ENCODE measurements around the gene KIRREL3.

The KIRREL3 gene

DNA sequence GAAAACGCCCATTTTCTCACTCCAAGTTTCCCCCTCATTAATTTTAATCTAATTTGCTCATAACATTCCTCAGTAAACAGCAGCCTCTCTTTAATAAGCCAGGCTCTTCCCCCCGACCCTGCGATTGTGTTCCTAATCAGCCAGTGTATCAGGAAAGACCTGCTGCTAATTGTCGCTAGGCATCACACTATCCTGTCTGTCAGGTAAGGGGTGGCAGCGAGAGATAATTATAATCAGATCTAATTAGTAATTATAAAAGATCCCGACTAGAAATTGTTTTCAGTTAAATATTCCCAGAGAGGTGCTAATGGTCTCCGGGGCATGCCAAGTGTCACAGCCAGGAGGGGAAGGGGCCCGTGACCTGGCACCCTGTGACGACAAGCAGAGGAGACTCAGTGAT, 502.3 kb downstream of the KIRREL3 start:
- no peak for DNase-seq

GRCh38 chr11:126497581-126498122, 502.9 kb downstream of the KIRREL3 start:
- no peak for DNase-seq

- DNase-seq: no peak
Observed at GRCh38 chr11:126496576-126497337, 503.8 kb downstream of the KIRREL3 start.

DNA sequence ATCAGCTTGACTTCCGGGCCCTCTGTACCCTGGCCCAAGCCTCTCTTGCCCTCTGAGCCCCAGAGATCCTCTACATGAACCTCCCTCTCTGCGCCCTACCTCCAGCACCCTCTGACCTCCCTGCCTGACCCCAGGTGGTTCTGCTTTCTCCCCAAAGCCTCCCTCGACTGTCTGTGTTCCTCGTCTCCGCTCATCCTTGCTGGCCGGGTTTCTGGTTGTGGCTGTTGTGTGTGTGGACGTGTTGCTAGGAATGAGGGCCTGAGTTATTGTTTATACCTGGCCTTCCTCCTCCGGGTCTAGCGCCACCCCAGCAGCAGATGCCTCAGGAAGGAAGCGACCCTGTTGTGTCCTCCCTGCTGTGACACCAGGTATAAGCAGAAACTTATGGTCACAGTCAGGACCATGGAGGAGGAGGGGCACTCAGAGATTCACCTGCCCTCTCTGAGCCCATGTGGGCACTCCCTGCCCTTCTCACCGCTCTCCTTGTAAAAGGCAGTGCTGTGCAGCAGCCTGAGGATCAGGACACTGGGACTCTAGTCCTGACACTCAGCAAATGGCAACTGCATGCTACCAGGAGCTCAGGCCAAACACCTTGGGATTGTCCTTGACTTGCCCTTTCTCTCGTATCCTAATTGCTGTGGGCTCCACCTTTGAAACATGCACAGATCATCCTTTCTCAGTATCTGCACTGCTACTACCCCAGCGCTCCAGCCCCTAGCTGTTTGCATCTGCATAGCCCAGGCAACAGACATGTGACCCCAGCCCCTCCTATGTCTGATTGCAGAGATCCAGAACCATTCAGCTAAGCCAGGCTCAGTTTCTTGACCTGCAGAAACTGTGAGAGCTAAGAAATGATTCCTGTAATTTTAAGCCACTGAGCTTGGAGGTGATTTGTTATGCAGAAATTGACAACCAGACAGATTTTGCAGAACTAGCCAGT, 505.0 kb downstream of the KIRREL3 start:
- no peak for DNase-seq

GRCh38 chr11:126494831-126495230, 505.7 kb downstream of the KIRREL3 start:
- no peak for DNase-seq

- no peak for DNase-seq
Observed at GRCh38 chr11:126492331-126493082, 508.1 kb downstream of the KIRREL3 start.

DNA sequence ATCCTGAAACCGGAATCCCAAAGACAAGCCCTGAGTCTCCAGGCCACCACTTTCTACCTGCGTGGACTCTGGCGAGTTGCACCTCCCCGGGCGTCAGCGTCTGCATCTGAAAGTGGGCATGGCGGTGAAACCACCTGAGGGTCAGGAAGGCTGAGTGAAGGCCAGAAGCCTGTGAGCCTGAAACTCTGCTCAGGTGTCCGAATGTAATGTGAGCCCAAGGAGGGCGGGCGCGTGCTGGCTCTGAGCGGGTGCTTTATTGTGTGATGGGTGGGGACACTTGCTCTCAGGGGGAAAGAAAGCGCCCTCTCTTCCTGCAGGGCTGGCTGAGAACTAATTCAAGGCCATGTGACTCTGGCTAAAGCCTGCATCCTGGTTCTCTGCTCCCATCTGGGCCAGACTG, 509.5 kb downstream of the KIRREL3 start:
- no peak for DNase-seq

DNA sequence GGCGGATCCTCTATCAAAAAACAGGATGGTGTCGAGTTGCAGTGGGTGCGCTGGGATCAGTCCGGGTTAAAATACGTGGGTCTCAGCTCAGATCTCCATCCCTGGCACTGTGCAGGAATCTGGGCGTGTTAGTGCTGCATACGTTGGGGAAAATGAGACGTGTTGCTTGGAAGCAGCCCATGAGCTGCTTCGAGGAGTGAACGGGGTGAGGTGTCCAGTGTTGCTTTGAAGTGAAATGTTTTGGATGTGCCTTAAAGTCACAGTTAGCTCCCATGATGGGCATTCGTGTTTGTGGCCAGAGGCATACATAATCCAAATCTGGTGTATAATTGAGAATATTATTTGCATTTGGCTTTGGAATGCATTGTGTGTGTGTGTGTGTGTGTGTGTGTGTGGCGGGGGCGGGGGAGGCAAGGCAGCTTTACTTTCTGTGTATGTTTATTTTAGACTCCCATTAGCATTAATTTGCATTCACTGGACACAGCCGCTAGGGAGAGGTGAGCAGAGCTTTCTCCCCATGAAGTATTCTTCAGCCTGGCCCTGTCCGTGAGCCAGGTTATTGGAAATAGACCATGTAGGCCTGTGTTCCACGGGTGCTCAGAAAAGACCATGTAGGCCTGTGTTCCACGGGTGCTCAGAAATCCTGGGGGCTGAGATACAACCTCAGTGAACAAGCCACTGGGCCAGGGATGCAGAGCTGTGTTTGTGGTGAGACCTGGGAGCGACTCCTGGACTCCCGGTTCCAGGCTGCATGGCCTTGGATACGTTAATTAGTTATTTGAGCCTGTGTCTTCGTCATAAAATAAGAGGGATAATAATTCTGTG, 510.5 kb downstream of the KIRREL3 start:
- DNase-seq: no peak

GRCh38 chr11:126488591-126489370, 511.8 kb downstream of the KIRREL3 start:
- no peak for DNase-seq

- no peak for DNase-seq
Observed at GRCh38 chr11:126487711-126488110, 512.9 kb downstream of the KIRREL3 start.

DNA sequence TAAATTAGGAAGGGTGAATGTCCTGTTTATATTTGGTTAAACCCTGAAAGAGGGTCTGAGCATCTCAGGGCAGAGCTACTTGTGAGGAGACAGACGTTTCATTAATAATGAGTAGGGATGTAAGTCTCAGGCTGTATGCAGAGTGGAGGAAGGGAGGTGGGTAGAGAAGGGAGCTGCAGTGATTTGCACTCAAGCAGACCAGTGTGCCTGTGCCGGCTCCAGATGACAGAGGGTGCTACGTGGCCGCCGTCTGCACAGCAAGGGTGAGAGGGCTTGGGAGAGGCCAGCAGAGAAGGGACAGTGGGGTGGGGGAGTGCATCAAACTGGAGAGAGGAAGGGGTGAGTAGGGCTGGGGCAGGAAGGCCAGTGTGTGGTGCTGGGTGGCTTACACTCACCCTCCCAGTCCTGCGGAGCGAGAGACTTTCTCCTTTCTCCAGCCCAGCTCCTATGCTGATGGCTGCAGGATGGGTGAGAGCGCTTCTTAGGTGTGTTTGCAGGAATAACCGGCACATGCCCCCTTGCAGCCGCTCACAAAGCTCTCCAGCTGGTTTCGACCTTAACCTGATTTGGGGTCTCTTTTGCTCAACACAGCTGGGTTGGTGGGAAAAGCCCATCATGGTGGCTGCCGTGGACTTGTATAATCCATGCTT, 514.5 kb downstream of the KIRREL3 start:
- DNase-seq: no peak

DNA sequence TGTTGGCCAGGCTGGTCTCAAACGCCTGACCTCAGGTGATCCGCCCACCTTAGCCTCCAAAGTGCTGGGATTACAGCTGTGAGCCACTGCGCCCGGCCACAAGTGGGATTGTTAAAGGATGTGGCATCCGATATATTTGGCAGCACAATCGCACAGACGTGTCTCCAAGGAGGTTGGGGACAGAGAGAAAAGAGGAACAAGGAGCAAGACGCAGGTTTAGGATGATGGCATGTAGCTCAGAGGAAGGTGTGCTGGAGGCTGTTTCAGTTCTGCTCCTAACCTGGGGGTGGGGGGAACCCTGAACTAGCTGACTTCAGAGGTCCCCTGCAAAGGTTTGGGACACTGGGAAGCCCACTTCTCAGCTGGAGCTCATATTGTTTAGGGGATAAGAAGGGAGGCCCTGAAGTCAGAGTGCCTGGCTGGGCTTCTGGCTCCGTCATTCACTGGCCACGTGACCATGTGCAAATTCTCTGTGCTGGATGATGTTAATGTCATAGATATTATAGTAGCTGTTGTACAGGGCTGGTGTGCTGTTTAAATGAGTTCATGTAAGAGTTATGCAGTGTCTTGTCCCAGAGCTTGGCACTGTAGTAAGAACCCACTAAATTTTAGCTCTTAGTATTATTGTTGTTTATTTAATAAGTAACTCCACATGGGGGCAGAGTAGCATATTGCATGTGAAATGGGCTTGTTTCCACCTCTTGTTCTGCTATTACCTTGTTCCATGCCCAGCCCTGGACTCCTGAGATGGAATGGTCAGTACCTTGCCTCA, 515.4 kb downstream of the KIRREL3 start:
- DNase-seq: no peak

DNA sequence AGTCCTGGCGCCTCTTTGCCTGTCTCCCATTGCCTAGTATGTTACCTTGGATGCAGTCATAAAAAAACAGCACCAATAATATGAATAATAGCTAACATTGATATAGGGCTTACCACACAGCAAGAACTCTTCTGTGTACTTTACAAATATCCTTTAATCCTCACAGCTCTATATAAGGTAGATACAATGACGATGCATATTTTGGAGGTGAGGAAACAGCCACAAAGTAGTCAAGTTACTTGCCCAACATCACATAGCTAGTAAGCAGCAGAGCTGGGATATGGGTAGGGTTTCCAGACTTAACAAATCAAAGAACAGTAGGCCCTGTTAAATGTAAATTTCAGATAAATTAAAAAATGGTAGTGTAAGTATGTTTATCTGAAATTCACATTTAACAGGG, 516.3 kb downstream of the KIRREL3 start:
- peak; percentile 32 for DNase-seq

GRCh38 chr11:126483621-126484195, 516.9 kb downstream of the KIRREL3 start:
- DNase-seq: no peak

DNA sequence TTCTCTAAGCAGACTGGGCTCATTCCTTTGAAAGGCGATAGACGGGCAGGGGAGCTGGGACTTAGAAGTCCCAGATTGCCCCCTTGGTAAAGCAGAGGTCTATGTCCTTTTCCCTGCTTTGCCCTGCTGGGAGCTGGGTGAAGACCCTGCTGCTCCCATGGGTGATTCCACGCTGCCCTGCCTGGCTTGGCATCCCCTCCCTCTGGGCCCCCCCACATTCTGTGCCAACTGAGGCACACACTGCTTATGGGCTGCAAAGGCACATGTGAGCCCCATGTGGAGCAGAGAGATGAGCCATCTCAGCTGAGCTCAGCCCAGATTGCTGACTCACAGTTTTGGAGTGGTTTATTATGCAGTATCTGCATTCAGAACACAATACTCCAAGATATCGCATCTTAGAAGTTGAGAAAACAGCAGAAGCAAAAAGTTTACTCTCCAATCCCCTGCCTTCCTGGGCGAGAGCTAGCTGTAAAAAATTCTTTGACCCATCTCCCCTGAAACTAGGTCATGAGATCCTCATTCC, 517.9 kb downstream of the KIRREL3 start:
- no peak for DNase-seq

GRCh38 chr11:126481303-126481680, 519.3 kb downstream of the KIRREL3 start:
- DNase-seq: no peak

DNA sequence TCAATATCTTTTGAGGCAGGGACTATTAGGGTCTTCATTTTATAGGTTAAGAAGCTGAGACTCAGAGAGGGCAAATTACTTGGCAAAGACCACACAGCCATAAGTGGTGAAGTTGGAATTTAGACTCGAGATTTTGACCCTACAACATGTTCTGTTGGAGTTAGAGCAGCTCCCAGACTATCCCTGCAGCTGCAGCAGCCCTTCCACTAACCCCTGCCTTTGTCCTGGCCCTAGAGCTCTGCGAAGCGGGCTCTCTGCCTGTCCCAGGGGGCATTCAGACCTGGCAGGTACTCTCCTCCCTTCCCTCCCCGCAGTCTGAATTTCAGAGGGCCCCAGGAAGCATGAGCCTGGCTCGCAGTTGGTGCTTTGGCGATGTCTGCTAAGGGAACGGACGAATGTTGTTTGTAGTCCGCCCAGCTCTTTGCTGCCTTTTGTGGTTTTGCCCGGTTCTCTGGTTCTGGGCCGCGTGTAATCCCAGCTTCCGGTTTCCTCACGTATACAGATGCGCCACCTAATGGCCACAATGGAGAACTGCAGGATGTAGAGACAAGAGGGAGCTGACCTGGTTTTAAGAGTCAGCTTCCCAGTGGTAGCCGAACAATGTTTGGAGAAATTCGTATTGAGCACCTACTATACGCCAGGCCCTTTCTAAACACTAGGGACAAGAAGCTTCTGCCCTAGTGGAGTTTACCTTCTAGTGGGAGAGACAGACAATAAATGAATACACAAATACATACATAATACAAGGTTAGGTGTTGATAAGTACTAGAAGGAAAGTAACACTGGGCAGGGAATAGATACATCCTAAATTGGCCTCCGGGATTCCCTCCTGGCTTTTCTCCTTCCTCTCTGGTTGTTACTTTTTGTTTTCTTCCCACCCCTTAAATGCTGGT, 519.9 kb downstream of the KIRREL3 start:
- DNase-seq: peak; percentile 95

- no peak for DNase-seq
Observed at GRCh38 chr11:126480015-126480409, 520.6 kb downstream of the KIRREL3 start.

Data from hematopoietic multipotent progenitor cell treated with erythropoietin and hydrocortisone succinate and interleukin-3 and kit ligand, for 4 days (in vitro differentiated cells).